ENCODE measurements around the gene MRLN. TPM values are rescaled to one million over a fixed set of nuclear protein-coding genes. Genes with fewer than 3 reads are reported as not detected.
"Not testable (repeated sequence)": the region's sequence is repeated elsewhere in the genome, so short reads cannot be mapped to it uniquely, and the experiment has no call there.

MRLN gene
- total RNA-seq, 1 donor from 2014 or later = not detected

DNA sequence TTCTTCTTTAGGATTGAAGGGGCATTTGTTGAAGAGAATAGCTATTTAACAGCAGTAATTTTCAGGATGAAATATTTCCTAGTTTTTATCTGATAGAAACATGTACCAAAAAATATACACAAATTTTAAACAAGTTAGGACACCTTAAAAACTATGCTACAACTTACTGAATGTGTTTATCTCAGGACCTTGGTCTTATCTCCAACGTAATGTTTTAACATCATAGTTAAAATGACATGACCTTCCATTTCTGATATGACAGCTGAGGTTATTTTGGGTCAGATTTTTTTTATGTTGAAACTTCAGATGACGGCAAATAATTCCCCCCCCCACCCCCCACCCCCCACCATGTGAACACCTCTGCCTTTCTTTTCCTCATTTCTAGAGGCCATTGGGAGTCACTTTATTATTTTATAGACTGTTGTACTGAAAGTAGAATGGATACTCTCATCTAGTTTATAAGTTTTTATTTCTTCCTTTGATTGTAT, 8.0 kb downstream of the MRLN start:
- Mint-ChIP-seq H3K4me3 (ENCODE audit: unreplicated experiment) (no peak overlapping the region), H3K4me1 (ENCODE audit: unreplicated experiment) (no peaks in the 10 kb centered on the region), H3K27ac (ENCODE audit: unreplicated experiment) (no peak overlapping the region), H3K36me3 (ENCODE audit: unreplicated experiment) (no peaks in the 10 kb centered on the region), H3K27me3 (ENCODE audit: unreplicated experiment) (peaks cover 20% of the 10 kb centered on the region), H3K9me3 (ENCODE audit: unreplicated experiment) (no peaks in the 10 kb centered on the region)
- no peak for DNase-seq (ENCODE audit: extremely low spot score, unreplicated experiment)
- TF ChIP-seq, protein P1, sequence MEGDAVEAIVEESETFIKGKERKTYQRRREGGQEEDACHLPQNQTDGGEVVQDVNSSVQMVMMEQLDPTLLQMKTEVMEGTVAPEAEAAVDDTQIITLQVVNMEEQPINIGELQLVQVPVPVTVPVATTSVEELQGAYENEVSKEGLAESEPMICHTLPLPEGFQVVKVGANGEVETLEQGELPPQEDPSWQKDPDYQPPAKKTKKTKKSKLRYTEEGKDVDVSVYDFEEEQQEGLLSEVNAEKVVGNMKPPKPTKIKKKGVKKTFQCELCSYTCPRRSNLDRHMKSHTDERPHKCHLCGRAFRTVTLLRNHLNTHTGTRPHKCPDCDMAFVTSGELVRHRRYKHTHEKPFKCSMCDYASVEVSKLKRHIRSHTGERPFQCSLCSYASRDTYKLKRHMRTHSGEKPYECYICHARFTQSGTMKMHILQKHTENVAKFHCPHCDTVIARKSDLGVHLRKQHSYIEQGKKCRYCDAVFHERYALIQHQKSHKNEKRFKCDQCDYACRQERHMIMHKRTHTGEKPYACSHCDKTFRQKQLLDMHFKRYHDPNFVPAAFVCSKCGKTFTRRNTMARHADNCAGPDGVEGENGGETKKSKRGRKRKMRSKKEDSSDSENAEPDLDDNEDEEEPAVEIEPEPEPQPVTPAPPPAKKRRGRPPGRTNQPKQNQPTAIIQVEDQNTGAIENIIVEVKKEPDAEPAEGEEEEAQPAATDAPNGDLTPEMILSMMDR (IDR thresholded peaks at IDR 0.05) = no peak

DNA sequence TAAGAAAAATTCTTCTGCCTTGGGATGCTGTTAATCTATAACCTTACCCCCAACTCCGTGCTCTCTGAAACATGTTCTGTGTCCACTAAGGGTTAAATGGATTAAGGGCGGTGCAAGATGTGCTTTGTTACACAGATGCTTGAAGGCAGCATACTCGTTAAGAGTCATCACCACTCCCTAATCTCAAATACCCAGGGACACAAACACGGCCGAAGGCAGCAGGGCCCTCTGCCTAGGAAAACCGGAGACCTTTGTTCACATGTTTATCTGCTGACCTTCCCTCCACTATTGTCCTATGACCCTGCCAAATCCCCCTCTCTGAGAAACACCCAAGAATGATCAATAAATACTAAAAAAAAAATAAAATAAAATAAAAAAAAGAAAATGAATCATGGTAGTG, 8.5 kb downstream of the MRLN start:
- not testable (repeated sequence) for H3K4me3 Mint-ChIP-seq (ENCODE audit: unreplicated experiment)

DNA sequence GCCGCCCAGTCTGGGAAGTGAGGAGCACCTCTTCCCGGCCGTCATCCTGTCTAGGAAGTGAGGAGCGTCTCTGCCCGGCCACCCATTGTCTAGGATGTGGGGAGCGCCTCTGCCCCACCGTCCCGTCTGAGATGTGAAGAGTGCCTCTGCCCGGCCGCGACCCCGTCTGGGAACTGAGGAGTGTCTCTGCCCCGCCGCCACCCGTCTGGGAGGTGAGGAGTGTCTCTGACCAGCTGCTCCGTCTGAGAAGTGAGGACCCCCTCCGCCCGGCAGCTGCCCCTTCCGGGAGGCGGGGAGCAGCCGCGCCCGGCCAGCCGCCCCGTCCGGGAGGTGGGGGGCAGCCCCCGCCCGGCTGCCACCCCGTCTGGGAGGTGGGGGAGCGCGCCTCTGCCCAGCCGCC, 9.1 kb downstream of the MRLN start:
- H3K9me3 Mint-ChIP-seq (ENCODE audit: unreplicated experiment); H3K36me3 Mint-ChIP-seq (ENCODE audit: unreplicated experiment); H3K4me3 Mint-ChIP-seq (ENCODE audit: unreplicated experiment); DNase-seq (ENCODE audit: extremely low spot score, unreplicated experiment); H3K4me1 Mint-ChIP-seq (ENCODE audit: unreplicated experiment); H3K27ac Mint-ChIP-seq (ENCODE audit: unreplicated experiment): not testable (repeated sequence)
- H3K27me3 Mint-ChIP-seq (ENCODE audit: unreplicated experiment) = peaks cover 20% of the 10 kb centered on the region

More for the DNA sequence above, 8.5 kb downstream of the MRLN start:
- not testable (repeated sequence) for H3K36me3 Mint-ChIP-seq (ENCODE audit: unreplicated experiment); H3K4me1 Mint-ChIP-seq (ENCODE audit: unreplicated experiment); DNase-seq (ENCODE audit: extremely low spot score, unreplicated experiment); H3K27ac Mint-ChIP-seq (ENCODE audit: unreplicated experiment); H3K9me3 Mint-ChIP-seq (ENCODE audit: unreplicated experiment)
- H3K27me3 Mint-ChIP-seq (ENCODE audit: unreplicated experiment) = peaks cover 20% of the 10 kb centered on the region

- Mint-ChIP-seq H3K27ac (ENCODE audit: unreplicated experiment) (no peak overlapping the region), H3K9me3 (ENCODE audit: unreplicated experiment) (no peaks in the 10 kb centered on the region), H3K4me3 (ENCODE audit: unreplicated experiment) (no peak overlapping the region), H3K27me3 (ENCODE audit: unreplicated experiment) (peaks cover 23% of the 10 kb centered on the region), H3K36me3 (ENCODE audit: unreplicated experiment) (no peaks in the 10 kb centered on the region), H3K4me1 (ENCODE audit: unreplicated experiment) (no peaks in the 10 kb centered on the region)
- DNase-seq (ENCODE audit: extremely low spot score, unreplicated experiment) = no peak
- TF ChIP-seq, protein P1 (IDR thresholded peaks at IDR 0.05) = no peak
Observed at GRCh38 chr10:59741583-59741982, 11.7 kb downstream of the MRLN start.

- no peaks in the 10 kb centered on the region for H3K9me3 Mint-ChIP-seq (ENCODE audit: unreplicated experiment)
- TF ChIP-seq, protein P1 (IDR thresholded peaks at IDR 0.05) = no peak
- no peaks in the 10 kb centered on the region for H3K4me1 Mint-ChIP-seq (ENCODE audit: unreplicated experiment)
- no peaks in the 10 kb centered on the region for H3K36me3 Mint-ChIP-seq (ENCODE audit: unreplicated experiment)
- no peak for DNase-seq (ENCODE audit: extremely low spot score, unreplicated experiment)
- peaks cover 24% of the 10 kb centered on the region for H3K27me3 Mint-ChIP-seq (ENCODE audit: unreplicated experiment)
- no peak overlapping the region for H3K4me3 Mint-ChIP-seq (ENCODE audit: unreplicated experiment)
- H3K27ac Mint-ChIP-seq (ENCODE audit: unreplicated experiment) = no peak overlapping the region
Observed at GRCh38 chr10:59741048-59741447, 12.2 kb downstream of the MRLN start.

- H3K4me3 Mint-ChIP-seq (ENCODE audit: unreplicated experiment) = no peak overlapping the region
- DNase-seq (ENCODE audit: extremely low spot score, unreplicated experiment) = no peak
- no peaks in the 10 kb centered on the region for H3K36me3 Mint-ChIP-seq (ENCODE audit: unreplicated experiment)
- no peak overlapping the region for H3K27ac Mint-ChIP-seq (ENCODE audit: unreplicated experiment)
- peaks cover 34% of the 10 kb centered on the region for H3K27me3 Mint-ChIP-seq (ENCODE audit: unreplicated experiment)
- no peaks in the 10 kb centered on the region for H3K4me1 Mint-ChIP-seq (ENCODE audit: unreplicated experiment)
- TF ChIP-seq, protein P1 (IDR thresholded peaks at IDR 0.05) = no peak
- H3K9me3 Mint-ChIP-seq (ENCODE audit: unreplicated experiment) = no peaks in the 10 kb centered on the region
Observed at GRCh38 chr10:59736749-59737148, 16.5 kb downstream of the MRLN start.
